Stimulated activated CD4-positive, alpha-beta T cell treated with anti-CD3 and anti-CD28 coated beads, Interleukin-2, amount 100 ng/mL, for 48 hours (primary cell): ENCODE measurements around the gene ABCA1.
"Not testable (repeated sequence)": the region's sequence is repeated elsewhere in the genome, so short reads cannot be mapped to it uniquely, and the experiment has no call there.

Experiments used
- DNase-seq, 2 donors: peaks; one replicate each; pipeline ENCODE4 v3.0.0-alpha.2; 2020

ABCA1 gene

GRCh38 chr9:104868687-104869404, 59.1 kb downstream of the ABCA1 start:
- DNase-seq: no peak

- DNase-seq: no peak
Measured at GRCh38 chr9:104868303-104868686, 59.7 kb downstream of the ABCA1 start.

- no peak for DNase-seq
Measured at GRCh38 chr9:104866191-104866590, 61.8 kb downstream of the ABCA1 start.

GRCh38 chr9:104864675-104865104, 63.3 kb downstream of the ABCA1 start:
- no peak for DNase-seq

- peak; percentile 12 to 16 for DNase-seq
Measured at GRCh38 chr9:104863180-104863883, 64.6 kb downstream of the ABCA1 start.

GRCh38 chr9:104861397-104861796, 66.6 kb downstream of the ABCA1 start:
- DNase-seq: no peak

- no peak for DNase-seq
Measured at GRCh38 chr9:104860263-104860662, 67.7 kb downstream of the ABCA1 start.

- DNase-seq: no peak
Measured at GRCh38 chr9:104858846-104859245, 69.1 kb downstream of the ABCA1 start.

GRCh38 chr9:104858271-104858670, 69.7 kb downstream of the ABCA1 start:
- DNase-seq: no peak

GRCh38 chr9:104856413-104856941, 71.5 kb downstream of the ABCA1 start:
- no peak for DNase-seq

- no peak for DNase-seq
Measured at GRCh38 chr9:104855807-104856206, 72.1 kb downstream of the ABCA1 start.

- not testable (repeated sequence) for DNase-seq
Measured at GRCh38 chr9:104855258-104855657, 72.7 kb downstream of the ABCA1 start.

GRCh38 chr9:104854613-104855012, 73.3 kb downstream of the ABCA1 start:
- no peak for DNase-seq

- DNase-seq: no peak
Measured at GRCh38 chr9:104853683-104854082, 74.3 kb downstream of the ABCA1 start.

GRCh38 chr9:104853159-104853558, 74.8 kb downstream of the ABCA1 start:
- DNase-seq: no peak

GRCh38 chr9:104851546-104851920, 76.4 kb downstream of the ABCA1 start:
- no peak for DNase-seq

- DNase-seq: no peak
Measured at GRCh38 chr9:104850786-104851545, 77.0 kb downstream of the ABCA1 start.

GRCh38 chr9:104849023-104849422, 78.9 kb downstream of the ABCA1 start:
- no peak for DNase-seq

GRCh38 chr9:104844710-104845109, 83.2 kb downstream of the ABCA1 start:
- no peak for DNase-seq

GRCh38 chr9:104843644-104844240, 84.2 kb downstream of the ABCA1 start:
- DNase-seq: no peak

- no peak for DNase-seq
Measured at GRCh38 chr9:104842698-104843097, 85.3 kb downstream of the ABCA1 start.

GRCh38 chr9:104841601-104842141, 86.3 kb downstream of the ABCA1 start:
- no peak for DNase-seq

GRCh38 chr9:104838958-104839357, 89.0 kb downstream of the ABCA1 start:
- no peak for DNase-seq
